Neural progenitor cell (in vitro differentiated cells): ENCODE data around the gene MAP3K2. TPM values are rescaled to one million over a fixed set of nuclear protein-coding genes. Genes with fewer than 3 reads are reported as not detected.

Source experiments
- DNase-seq: peaks from one replicate; pipeline ENCODE4 v3.0.0-alpha.2; 2016; ENCODE audit warnings: low spot score
- H2AFZ ChIP-seq: fragments of 200-600 bp; sonication (generic); replicated peaks from 2 replicates; pipeline ENCODE4 v1.6.1; 2016; ENCODE audit warnings: antibody characterized with exemption
- H3F3A ChIP-seq: fragments of 200-600 bp; sonication (generic); 2 replicates; pipeline ENCODE4 v1.6.1; 2016; ENCODE audit warnings: antibody characterized with exemption, low read depth
- H3K27ac ChIP-seq: fragments of 200-600 bp; sonication (generic); 2 replicates; pipeline ENCODE4 v1.5.1; 2016; ENCODE audit warnings: mild to moderate bottlenecking
- H3K27me3 ChIP-seq: fragments of 200-600 bp; sonication (generic); 2 replicates; pipeline ENCODE4 v1.6.1; 2016; ENCODE audit warnings: mild to moderate bottlenecking, moderate library complexity
- H3K36me3 ChIP-seq: fragments of 200-600 bp; sonication (generic); 2 replicates; pipeline ENCODE4 v1.5.1; 2016
- H3K4me1 ChIP-seq: fragments of 200-600 bp; sonication (generic); 2 replicates; pipeline ENCODE4 v1.6.1; 2016; ENCODE audit warnings: mixed run types
- H3K4me2 ChIP-seq: fragments of 200-600 bp; sonication (generic); 2 replicates; pipeline ENCODE4 v1.6.1; 2016
- H3K4me3 ChIP-seq: fragments of 200-600 bp; sonication (generic); 2 replicates; pipeline ENCODE4 v1.5.1; 2016
- H3K79me2 ChIP-seq: fragments of 200-600 bp; sonication (generic); 2 replicates; pipeline ENCODE4 v1.6.1; 2016; ENCODE audit warnings: low read depth
- H3K9ac ChIP-seq: fragments of 200-600 bp; sonication (generic); 2 replicates; pipeline ENCODE4 v1.6.1; 2016
- H3K9me3 ChIP-seq: fragments of 200-600 bp; sonication (generic); 2 replicates; pipeline ENCODE4 v1.5.1; 2016; ENCODE audit warnings: low read depth
- H4K20me1 ChIP-seq: fragments of 200-600 bp; sonication (generic); 2 replicates; pipeline ENCODE4 v1.6.1; 2016; ENCODE audit warnings: low read depth
- H3K27ac Mint-ChIP-seq: 3 replicates; pipeline ENCODE4 v1.8.0; 2021; ENCODE audit warnings: mixed read lengths
- H3K27me3 Mint-ChIP-seq: 2 replicates; pipeline ENCODE4 v1.8.0; 2022; ENCODE audit warnings: low read depth, mild to moderate bottlenecking, inconsistent platforms, moderate library complexity, mixed read lengths; ENCODE audit not compliant: insufficient read depth
- H3K36me3 Mint-ChIP-seq: 3 replicates; pipeline ENCODE4 v1.8.0; 2021; ENCODE audit warnings: mixed read lengths
- H3K4me1 Mint-ChIP-seq: 3 replicates; pipeline ENCODE4 v1.8.0; 2021; ENCODE audit warnings: mixed read lengths
- H3K4me3 Mint-ChIP-seq: 3 replicates; pipeline ENCODE4 v1.8.0; 2021; ENCODE audit warnings: mild to moderate bottlenecking, moderate library complexity, mixed read lengths
- H3K9me3 Mint-ChIP-seq: 3 replicates; pipeline ENCODE4 v1.8.0; 2020; ENCODE audit warnings: mixed read lengths
- EZH2 ChIP-seq: fragments of 200-600 bp; sonication (generic); IDR thresholded peaks from 2 replicates; pipeline ENCODE4 v1.6.1; 2017; ENCODE audit warnings: antibody characterized with exemption, mild to moderate bottlenecking, moderate library complexity
- EZH2phosphoT487 ChIP-seq: fragments of 200-600 bp; sonication (generic); IDR thresholded peaks from 2 replicates; pipeline ENCODE4 v1.6.1; 2017; ENCODE audit warnings: antibody characterized with exemption
- total RNA-seq: library from RNA; depleted of rRNA; stranded (reverse); fragments of >200 nt; gene quantifications from 2 replicates; pipeline ENCODE4 v1.2.3, GENCODE V29; 2015; ENCODE audit warnings: low replicate concordance
- TF ChIP-seq, protein P1 (sequence below): fragments of 200-600 bp; sonication (generic); IDR thresholded peaks from 2 replicates; pipeline ENCODE4 v1.5.1; 2017; ENCODE audit warnings: antibody characterized with exemption, mild to moderate bottlenecking

Gene MAP3K2
- total RNA-seq, 1 donor from 2014 or later: 24.5 TPM

DNA sequence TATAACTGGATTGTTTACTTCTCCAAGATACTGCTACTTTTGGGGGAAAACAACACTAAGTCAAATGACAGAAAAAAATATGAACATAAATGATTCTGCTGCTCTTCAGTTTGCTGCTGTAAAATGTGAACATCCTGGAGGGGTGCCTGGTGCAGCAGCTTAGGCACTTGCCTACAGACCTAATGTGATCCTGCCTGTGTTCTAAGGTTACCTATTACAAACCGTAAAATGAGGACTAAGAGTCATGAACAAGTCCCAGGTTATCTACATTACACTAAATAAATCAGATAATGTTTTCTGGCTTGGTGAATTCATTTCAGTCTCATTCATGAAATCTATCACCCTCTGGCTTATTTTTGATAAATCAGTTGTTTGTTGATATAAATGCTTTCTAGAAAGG is 55.4 kb downstream of the MAP3K2 start:
- Histone ChIP-seq H3K36me3 (peaks cover 3% of the 10 kb centered on the region), H3K9me3 (no peaks in the 10 kb centered on the region), H3K4me2 (no peak overlapping the region), H3K4me1 (no peaks in the 10 kb centered on the region), H3K4me3 (no peak overlapping the region), H4K20me1 (no peaks in the 10 kb centered on the region), H3K27me3 (no peaks in the 10 kb centered on the region), H2AFZ (no peak overlapping the region), H3K79me2 (no peaks in the 10 kb centered on the region), H3F3A (peaks cover 7% of the 10 kb centered on the region), H3K9ac (no peak overlapping the region), H3K27ac (no peak overlapping the region)
- no peaks in the 10 kb centered on the region for H3K9me3 Mint-ChIP-seq
- no peak for DNase-seq
- no peaks in the 10 kb centered on the region for H3K27me3 Mint-ChIP-seq
- peaks cover 11% of the 10 kb centered on the region for H3K36me3 Mint-ChIP-seq
- H3K4me1 Mint-ChIP-seq: no peaks in the 10 kb centered on the region
- H3K27ac Mint-ChIP-seq: no peak overlapping the region
- no peak overlapping the region for H3K4me3 Mint-ChIP-seq
- TF ChIP-seq, protein P1, sequence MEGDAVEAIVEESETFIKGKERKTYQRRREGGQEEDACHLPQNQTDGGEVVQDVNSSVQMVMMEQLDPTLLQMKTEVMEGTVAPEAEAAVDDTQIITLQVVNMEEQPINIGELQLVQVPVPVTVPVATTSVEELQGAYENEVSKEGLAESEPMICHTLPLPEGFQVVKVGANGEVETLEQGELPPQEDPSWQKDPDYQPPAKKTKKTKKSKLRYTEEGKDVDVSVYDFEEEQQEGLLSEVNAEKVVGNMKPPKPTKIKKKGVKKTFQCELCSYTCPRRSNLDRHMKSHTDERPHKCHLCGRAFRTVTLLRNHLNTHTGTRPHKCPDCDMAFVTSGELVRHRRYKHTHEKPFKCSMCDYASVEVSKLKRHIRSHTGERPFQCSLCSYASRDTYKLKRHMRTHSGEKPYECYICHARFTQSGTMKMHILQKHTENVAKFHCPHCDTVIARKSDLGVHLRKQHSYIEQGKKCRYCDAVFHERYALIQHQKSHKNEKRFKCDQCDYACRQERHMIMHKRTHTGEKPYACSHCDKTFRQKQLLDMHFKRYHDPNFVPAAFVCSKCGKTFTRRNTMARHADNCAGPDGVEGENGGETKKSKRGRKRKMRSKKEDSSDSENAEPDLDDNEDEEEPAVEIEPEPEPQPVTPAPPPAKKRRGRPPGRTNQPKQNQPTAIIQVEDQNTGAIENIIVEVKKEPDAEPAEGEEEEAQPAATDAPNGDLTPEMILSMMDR: no peak
- TF ChIP-seq EZH2phosphoT487 (no peak), EZH2 (no peak)

DNA sequence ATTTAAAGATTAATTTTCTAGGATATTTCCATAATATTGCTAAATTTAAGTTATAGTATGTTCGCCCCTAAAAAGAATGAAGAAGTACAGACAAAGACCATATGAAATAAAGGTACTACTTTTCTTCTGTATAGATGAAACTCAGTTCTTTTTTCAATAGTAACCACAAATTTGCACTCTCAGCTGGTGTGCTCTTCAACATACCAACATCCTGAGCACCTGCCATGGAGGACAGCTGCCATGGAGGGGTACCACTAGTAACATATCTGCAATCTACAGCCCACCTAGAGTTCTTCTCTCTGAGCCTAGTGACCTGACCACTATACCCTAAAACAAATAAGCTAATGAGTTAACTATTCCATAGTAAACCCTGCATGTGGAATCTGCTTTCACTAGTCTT is 57.0 kb downstream of the MAP3K2 start:
- H3K27ac Mint-ChIP-seq: no peak overlapping the region
- Histone ChIP-seq H3K9me3 (no peaks in the 10 kb centered on the region), H3F3A (peaks cover 13% of the 10 kb centered on the region), H3K4me3 (no peak overlapping the region), H3K4me1 (no peaks in the 10 kb centered on the region), H3K9ac (no peak overlapping the region), H3K79me2 (no peaks in the 10 kb centered on the region), H3K36me3 (no peaks in the 10 kb centered on the region), H3K27ac (no peak overlapping the region), H2AFZ (no peak overlapping the region), H4K20me1 (no peaks in the 10 kb centered on the region), H3K27me3 (no peaks in the 10 kb centered on the region), H3K4me2 (no peak overlapping the region)
- TF ChIP-seq EZH2 (no peak), EZH2phosphoT487 (no peak)
- TF ChIP-seq, protein P1: no peak
- peaks cover 9% of the 10 kb centered on the region for H3K36me3 Mint-ChIP-seq
- H3K4me3 Mint-ChIP-seq: no peak overlapping the region
- H3K4me1 Mint-ChIP-seq: no peaks in the 10 kb centered on the region
- no peaks in the 10 kb centered on the region for H3K9me3 Mint-ChIP-seq
- no peak for DNase-seq
- no peaks in the 10 kb centered on the region for H3K27me3 Mint-ChIP-seq

DNA sequence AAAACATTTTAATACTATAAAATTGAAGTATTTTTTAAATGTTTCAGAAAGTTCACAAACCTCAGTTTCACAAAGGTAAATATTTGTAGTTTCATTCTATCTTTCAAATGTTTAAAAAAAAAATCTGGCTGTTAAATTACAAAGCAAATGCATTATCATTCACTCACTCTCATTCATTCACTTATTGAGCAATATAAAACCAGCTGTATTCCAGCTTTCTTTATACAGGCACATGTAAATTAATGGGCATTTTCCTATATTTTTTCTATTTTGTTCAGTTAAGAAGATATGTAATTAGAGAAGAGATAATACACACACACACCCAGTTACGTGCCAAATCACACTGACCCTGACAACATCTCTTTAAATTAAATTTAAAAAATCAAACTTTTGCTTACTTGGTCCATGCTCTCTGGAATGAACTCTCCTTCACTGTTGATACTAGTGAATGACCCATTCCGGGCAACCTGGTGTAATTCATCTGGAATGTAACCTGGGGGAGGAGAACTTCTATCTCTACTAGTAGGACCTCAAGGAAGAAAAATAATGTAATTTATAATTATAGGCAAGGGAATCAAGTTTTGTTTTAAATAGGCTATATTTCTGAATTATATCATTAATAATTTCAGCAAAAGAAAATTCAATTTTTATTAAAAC is 61.4 kb downstream of the MAP3K2 start:
- Histone ChIP-seq H3K9me3 (no peaks in the 10 kb centered on the region), H3K36me3 (no peaks in the 10 kb centered on the region), H4K20me1 (no peaks in the 10 kb centered on the region), H3K4me1 (no peaks in the 10 kb centered on the region), H3K4me2 (no peak overlapping the region), H2AFZ (no peak overlapping the region), H3F3A (peaks cover 17% of the 10 kb centered on the region), H3K27me3 (no peaks in the 10 kb centered on the region), H3K4me3 (no peak overlapping the region), H3K9ac (no peak overlapping the region), H3K79me2 (no peaks in the 10 kb centered on the region), H3K27ac (no peak overlapping the region)
- Mint-ChIP-seq H3K9me3 (no peaks in the 10 kb centered on the region), H3K4me1 (no peaks in the 10 kb centered on the region), H3K4me3 (no peak overlapping the region), H3K27ac (no peak overlapping the region), H3K27me3 (no peaks in the 10 kb centered on the region), H3K36me3 (peaks cover 10% of the 10 kb centered on the region)
- no peak for DNase-seq
- TF ChIP-seq, protein P1: no peak
- TF ChIP-seq EZH2: no peak
- TF ChIP-seq EZH2phosphoT487: no peak
